Tongue (tissue), 2 donors: ENCODE measurements around the gene CTAG2. TPM values are rescaled to one million over a fixed set of nuclear protein-coding genes. Genes with fewer than 3 reads are reported as not detected.
"Not testable (repeated sequence)": the region's sequence is repeated elsewhere in the genome, so short reads cannot be mapped to it uniquely, and the experiment has no call there.

ENCODE experiments used
- DNase-seq: peaks from one replicate; pipeline ENCODE4 v3.0.0-alpha.2; 2015
- total RNA-seq: library from RNA; depleted of rRNA; stranded (reverse); fragments of >200 nt; gene quantifications from one replicate; pipeline ENCODE4 v1.2.3, GENCODE V29; 2014

Gene CTAG2
- total RNA-seq = not detected

GRCh38 chrX:154653413-154653812 lies at the start of gene CTAG2:
TSS of gene CTAG2 (minus strand) at chrX:154653579. CDS start at chrX:154653515, 64 bp downstream.
- not testable (repeated sequence) for DNase-seq

- no peak for DNase-seq
Observed at GRCh38 chrX:154698630-154699248, 45.4 kb upstream of the CTAG2 start.

DNA sequence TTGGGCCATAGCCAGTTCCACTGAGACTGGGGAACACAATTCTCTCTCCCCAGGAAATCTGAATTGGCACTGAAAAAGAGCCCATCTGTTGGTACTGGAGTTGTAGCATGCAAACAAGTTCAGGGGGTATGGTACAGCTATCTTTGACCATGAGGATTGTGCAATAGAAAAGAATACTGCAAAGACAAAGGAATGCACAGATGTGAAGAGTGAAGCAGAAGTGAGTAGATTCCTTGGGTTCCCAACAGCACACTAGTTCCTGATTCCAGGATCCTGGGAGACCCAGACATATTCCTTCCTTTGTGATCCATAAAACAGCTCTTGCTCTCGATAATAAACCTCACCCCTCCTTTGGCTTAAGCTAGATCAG lies 43.3 kb upstream of the CTAG2 start:
- DNase-seq = no peak

GRCh38 chrX:154695911-154696675 lies 42.7 kb upstream of the CTAG2 start:
- DNase-seq = peak; percentile 64

DNA sequence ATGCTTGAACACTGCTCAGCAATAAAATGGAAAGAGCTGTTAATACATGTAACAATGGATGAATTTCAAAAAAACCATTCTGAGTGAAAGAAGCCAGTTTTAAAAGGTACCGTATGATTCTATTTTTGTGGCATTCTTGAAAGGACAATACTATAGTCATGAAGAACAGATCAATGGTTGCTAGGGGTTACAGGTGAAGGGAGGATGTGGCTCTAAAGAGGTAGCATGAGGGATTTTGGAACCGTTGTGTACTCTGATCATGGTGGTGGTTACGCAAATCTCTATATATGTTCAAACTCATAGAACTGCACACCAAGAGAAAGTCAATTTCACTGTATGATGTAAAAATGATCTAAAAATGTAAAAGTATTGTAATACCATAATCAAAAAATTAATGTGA lies 40.0 kb upstream of the CTAG2 start:
- DNase-seq = no peak

DNA sequence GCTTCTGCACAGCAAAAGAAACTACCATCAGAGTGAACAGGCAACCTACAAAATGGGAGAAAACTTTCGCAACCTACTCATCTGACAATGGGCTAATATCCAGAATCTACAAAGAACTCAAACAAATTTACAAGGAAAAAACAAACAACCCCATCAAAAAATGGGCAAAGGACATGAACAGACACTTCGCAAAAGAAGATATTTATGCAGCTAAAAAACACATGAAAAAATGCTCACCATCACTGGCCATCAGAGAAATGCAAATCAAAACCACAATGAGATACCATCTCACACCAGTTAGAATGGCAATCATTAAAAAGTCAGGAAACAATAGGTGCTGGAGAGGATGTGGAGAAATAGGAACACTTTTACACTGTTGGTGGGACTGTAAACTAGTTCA lies 37.1 kb upstream of the CTAG2 start:
- not testable (repeated sequence) for DNase-seq

DNA sequence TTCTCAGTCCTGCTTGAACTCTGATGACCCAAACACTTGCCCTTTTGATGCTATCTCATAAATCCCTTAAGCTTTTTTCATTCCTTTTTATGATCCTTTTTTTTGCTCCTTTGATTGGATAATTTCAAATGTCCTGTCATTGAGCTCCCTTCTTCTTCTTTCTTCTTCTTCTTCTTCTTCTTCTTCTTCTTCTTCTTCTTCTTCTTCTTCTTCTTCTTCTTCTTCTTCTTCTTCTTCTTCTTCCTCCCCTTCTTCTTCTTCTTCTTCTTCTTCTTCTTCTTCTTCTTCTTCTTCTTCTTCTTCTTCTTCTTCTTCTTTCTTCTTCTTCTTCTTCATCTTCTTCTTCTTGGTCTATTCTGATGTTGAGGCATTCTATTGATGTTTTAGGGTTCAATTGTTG lies 18.7 kb upstream of the CTAG2 start:
- not testable (repeated sequence) for DNase-seq

DNA sequence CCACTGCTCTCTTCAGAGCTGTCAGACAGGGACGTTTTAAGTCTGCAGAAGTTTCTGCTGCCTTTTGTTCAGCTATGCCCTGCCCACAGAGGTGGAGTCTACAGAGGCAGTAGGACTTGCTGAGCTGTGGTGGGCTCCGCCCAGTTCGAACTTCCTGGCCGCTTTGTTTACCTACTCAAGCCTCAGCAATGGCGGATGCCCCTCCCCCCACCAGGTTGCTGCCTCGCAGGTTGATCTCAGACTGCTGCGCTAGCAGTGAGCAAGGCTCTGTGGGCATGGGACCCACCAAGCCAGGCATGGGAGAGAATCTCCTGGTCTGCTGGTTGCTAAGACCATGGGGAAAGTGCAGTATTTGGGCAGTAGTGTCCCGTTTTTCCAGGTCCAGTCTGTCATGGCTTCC lies 17.5 kb upstream of the CTAG2 start:
- DNase-seq = not testable (repeated sequence)

- DNase-seq = no peak
Observed at GRCh38 chrX:154661899-154662298, 8.5 kb upstream of the CTAG2 start.

DNA sequence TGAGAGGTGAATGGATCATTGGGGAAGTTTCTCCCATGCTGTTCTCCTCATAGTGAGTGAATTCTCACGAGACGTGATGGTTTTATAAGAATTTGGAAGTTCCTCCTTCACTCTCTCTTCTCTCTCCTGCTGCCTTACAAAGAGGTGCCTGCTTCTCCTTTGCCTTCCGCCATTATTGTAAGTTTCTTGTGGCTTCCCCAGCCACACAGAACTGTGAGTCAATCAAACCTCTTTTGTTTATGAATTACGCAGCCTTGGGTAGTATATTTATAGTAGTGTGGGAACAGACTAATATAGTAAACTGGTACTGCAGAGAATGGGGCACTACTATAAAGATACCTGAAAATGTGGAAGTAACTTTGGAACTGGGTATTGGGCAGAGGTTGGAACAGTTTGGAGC lies 7.8 kb upstream of the CTAG2 start:
- DNase-seq = no peak

- no peak for DNase-seq
Observed at GRCh38 chrX:154660541-154660940, 7.2 kb upstream of the CTAG2 start.

DNA sequence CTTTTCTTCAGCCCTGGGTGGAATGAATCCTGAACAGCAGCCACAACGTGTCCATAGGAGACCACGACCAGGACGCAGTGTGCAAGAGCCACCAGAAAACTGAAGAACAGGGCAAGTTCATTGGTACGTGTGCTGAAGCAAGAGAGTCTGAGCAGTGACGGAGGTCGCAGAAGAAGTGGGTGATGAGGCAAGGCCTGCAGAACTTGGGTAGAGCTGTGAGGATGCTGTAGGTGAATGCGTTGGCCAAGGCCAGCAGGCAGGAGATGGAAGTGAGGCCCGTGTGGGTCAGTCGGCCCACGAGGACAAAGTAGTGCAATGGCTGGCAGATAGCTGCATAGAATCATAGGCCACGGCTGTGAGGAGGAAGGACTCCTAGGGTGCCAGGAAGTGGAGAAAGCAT lies 5.6 kb upstream of the CTAG2 start:
- DNase-seq = no peak

- no peak for DNase-seq
Observed at GRCh38 chrX:154658187-154658586, 4.8 kb upstream of the CTAG2 start.

DNA sequence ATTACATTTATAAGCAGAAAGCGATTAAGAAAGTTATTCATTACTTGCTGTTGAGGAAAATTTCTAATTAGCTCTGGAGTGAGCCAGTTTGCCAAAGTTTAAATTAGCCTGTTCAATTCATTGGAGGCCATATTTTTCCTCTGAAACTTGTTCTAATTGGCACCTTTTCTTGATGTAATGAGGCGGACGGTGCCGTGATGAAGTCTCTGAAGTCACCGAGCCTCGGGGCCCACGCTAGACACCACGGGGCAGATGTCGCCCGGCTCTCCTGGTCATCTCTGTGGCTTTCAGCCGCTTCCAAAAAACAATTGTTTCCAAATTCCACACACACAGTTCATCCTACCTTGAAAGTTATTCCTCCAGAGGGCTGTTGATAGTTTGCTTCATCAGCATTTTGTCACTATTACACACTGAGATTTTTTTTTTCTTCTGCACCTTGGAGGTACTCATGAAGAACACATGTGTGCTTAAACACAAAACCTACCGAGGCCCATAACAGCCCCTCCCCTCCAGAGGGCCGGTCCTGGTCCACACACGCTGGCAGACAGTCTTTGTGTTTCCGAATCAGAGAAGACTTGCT lies 3.9 kb upstream of the CTAG2 start:
- DNase-seq = no peak

DNA sequence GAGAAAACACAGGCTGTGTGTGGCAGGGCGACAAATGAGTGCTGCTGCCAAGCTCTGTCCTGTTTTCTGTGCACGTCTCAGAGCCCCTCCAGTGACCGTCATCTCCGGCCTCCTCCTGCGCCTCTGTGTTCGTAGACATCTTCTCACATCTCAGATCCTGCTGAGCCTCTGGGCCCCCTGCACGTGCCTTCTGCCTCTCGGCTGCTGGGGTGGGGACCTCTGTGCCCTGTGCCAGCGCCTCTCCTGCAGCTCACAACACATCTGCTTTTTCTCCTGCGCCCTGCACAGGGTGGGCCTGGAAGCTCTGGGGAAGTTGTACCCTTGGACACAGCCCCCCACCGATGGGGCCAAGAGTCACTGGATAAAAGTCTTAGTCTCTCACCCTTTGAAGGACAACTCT lies 2.4 kb upstream of the CTAG2 start:
- DNase-seq = no peak

DNA sequence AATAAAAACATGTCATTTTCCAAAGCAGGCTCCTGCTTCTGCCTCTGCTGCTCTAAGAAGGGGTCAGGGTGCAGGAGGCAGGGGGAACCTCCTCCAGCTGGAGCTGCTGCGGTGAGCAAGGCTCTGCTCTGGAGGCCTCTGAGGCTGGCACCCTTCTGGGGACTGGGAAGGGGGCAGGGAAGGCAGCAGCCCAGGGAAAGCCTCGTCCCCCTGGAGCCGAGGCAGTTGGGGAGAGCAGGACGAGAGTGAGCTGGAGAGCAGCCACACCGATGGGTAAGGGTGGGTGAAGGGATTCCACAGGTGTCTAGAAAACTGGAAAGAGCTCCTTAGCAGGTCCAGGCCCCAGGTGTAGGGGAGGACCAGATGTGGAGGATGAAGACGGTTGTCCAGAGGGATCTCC lies 2.0 kb upstream of the CTAG2 start:
- DNase-seq = no peak

DNA sequence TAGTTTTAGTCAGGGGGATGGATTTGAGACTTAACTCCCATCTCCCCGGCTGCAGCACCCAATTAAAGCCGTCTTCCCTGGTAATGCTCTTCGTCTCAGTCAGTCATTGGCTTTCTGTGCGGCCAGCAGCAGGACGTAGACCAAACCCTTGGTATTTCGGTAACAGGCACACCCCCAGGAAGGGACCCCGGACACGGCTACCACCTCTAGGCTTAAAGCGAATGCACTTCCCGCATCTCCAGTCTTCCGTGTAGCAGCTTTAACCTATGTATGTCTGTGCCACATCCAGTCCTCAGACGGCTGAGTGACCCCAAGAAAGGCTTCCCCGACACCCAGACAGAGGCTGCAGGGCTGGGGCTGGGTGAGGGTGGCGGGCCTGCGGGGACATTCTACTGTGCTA lies 1.5 kb upstream of the CTAG2 start:
- no peak for DNase-seq

- no peak for DNase-seq
Observed at GRCh38 chrX:154654372-154654771, 993 bp upstream of the CTAG2 start.

DNA sequence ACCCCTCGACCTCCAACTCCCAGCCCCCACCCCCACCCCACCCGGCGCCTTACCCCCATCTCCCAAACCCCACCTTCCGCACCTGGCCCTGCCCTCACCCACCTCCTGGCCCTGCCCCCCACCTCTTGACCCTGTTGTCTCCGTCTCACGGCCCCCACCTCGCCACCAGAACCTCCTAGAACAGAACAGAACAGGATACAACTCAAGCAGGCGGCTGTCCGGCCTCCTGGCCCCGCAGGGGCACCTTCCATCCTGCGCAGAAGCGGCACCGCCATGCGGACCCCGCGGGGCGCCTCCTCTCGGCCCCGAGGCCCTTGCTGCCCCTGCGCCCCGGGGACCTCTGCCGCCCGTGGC lies 354 bp downstream of the CTAG2 start:
- DNase-seq = no peak

DNA sequence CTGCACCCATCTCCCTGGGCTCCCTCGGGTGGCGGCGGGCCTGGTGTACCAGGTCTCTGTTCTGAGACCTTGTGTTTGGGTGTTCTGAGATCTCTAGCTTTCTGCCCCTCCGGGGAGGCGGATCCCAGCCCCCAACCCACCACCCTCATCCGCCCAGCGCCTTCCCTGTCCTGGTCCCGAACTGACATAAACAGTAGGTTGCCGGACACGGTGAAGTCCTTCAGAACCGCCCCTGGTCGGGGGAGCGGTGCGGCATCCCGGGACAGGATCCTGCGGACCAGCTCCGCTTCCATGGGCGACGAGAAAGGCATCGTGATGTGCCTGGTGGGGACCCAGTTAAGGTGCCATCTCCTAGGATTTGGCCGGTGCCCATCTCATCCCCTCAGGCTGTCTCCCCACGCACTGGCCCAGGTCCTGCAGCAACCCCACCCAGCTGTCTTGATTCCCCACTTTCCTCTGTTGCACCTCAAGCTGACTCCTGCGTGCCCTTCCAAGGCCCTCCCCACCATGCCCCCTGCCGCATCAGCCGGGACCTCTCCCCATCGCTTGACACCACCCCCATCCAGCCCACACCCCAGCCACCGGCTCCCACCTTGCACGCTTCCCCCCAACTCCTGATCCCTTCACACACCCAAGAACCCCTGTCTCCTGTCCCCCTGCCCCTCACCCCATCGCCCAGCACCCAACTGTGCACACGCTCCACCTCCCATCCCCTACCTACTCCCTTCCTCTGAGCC lies 900 bp downstream of the CTAG2 start:
- DNase-seq = no peak

- no peak for DNase-seq
Observed at GRCh38 chrX:154650221-154650510, 3.2 kb downstream of the CTAG2 start.

DNA sequence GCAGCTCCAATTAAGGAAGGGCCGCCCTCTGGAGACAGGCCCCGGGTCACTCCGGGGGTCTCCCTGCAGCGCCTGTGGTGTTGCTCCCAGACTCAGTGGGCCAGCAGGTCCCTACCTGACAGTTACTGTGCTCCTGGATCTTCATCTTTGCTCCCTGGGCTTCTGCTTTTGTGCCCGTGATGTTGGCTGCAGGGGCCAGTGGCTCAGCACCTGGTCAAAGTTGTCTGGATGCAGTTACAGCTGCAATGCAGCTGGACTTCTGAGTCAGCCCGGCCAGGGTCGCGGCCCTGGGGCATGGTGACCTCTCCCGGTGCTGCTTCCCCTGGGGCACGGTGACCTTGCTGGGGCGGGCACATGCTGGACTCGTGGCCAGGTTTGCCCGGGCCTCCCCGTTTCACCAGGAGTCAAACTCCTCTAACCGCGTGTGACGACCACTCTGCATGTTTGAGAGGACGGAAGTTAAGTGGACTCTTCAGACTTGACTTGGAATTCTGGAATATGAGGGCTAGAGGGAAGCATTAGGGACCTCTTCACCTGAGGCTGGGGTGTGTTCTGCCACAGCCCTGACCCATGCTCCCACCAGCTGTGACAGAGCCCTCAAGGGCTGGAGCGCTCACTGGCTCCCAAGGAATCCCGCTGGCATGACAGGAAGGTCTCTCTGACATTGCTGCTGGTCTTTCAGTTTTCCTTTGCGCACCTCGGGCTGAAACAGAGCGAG lies 3.7 kb downstream of the CTAG2 start:
- no peak for DNase-seq

- DNase-seq = no peak
Observed at GRCh38 chrX:154648931-154649330, 4.4 kb downstream of the CTAG2 start.
